AG10803 (cell line): ENCODE measurements around the gene IFNGR2.

ENCODE experiments used
- DNase-seq: peaks from one replicate; pipeline ENCODE4 v3.0.0; 2010; ENCODE audit warnings: low read depth
- H3K4me3 ChIP-seq: 2 replicates; pipeline ENCODE4 v1.5.1; 2011; ENCODE audit warnings: mild to moderate bottlenecking, low read length, control low read depth
- TF ChIP-seq, protein P1 (sequence below): conservative IDR thresholded peaks from 2 replicates; pipeline ENCODE4 v1.5.1; 2011; ENCODE audit warnings: mild to moderate bottlenecking, low read length, control low read depth, inconsistent platforms

IFNGR2 gene

DNA sequence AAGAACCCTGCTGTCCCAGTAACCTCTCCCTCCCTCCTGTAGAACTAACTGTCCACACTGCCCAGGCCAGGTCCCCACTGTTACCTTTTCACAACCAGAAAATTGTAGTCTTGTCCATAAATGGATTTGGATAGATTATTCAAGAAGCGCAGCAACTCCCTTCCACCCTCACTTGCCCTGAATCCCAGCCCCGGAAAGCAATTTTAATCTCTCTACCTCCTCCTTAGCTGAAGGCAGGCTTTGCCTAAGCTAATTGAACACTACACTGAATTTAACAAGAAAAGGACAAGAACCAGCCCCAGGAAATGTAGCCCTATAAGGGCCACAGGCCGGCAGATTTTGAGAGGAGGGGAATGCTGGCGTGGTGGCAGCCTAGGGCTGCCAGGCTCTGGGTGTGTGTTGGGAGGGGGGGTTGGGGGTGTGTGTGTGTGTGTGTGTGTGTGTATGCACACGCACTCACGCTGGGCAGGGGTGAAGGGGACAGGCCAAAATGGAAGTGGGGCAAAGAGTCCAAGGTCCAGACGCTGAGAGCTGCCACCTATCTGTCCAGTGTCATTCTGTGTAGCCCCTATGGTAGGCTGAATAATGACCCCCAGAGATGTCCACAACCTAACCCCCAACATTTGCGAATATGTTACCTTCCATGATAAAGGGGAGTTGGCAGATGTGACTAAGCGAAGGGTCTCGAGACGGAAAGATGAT, 10.8 kb upstream of the IFNGR2 start:
- DNase-seq = no peak
- no peak overlapping the region for H3K4me3 ChIP-seq
- TF ChIP-seq, protein P1, sequence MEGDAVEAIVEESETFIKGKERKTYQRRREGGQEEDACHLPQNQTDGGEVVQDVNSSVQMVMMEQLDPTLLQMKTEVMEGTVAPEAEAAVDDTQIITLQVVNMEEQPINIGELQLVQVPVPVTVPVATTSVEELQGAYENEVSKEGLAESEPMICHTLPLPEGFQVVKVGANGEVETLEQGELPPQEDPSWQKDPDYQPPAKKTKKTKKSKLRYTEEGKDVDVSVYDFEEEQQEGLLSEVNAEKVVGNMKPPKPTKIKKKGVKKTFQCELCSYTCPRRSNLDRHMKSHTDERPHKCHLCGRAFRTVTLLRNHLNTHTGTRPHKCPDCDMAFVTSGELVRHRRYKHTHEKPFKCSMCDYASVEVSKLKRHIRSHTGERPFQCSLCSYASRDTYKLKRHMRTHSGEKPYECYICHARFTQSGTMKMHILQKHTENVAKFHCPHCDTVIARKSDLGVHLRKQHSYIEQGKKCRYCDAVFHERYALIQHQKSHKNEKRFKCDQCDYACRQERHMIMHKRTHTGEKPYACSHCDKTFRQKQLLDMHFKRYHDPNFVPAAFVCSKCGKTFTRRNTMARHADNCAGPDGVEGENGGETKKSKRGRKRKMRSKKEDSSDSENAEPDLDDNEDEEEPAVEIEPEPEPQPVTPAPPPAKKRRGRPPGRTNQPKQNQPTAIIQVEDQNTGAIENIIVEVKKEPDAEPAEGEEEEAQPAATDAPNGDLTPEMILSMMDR = no peak

DNA sequence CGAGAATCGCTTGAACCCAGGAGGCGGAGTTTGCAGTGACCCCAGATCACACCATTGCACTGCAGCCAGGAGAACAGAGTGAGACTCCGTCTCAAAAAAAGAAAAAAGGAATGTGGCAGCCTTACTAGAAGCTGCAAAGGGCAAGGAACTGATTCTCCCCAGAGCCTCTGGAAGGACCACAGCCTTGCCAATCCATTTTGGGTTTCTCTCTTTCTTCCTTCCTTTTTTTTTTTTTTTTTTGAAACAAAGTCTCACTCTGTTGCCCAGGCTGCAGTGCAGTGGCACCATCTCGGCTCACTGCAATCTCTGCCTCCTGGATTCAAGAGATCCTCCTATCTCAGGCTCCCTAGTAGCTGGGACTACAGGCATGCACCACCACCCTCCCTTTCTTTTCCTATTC, 9.9 kb upstream of the IFNGR2 start:
- DNase-seq = no peak
- TF ChIP-seq, protein P1 = no peak

DNA sequence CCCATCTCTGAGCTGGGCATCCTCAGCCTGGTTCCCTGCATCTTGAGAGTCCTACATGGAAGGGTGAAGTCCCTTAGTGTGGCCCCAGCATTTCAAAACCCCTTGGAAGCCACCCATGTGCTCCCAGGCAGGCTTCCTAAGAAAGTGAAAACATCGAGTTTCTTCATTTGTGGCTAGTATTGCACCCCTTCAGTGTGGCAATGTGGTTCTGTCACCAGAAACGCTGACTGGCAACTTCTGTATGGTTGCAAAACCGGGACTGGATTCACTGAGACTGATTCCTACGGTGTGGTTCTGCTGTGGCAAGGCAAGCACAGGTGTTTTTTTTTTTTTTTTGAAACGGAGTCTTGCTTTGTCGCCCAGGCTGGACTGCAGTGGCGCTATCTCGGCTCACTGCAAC, 9.0 kb upstream of the IFNGR2 start:
- H3K4me3 ChIP-seq = no peak overlapping the region
- DNase-seq = peak; percentile 78
- TF ChIP-seq, protein P1 = no peak

More for the DNA sequence above, 9.9 kb upstream of the IFNGR2 start:
- H3K4me3 ChIP-seq = no peak overlapping the region

DNA sequence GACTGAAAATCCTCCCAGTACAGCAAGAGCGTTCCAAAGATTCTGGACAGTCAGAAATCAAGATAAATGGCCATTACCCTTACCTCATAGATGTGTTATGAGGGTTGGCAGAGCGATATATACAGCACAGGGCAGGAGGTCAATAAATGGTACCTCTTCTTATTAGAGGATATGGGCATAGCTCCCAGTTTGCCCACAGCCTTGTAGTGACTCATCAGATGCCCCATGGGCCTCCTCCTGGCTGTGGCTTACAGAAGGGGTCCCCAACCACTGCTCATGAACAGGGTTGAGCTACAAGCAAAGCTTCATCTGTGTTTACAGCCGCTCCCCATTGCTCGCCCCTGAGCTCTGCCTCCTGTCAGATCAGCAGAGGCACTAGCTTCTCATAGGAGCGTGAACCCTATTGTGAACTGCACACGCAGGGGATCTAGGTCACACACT, 7.3 kb upstream of the IFNGR2 start:
- peak; percentile 59 for DNase-seq
- no peak overlapping the region for H3K4me3 ChIP-seq
- TF ChIP-seq, protein P1 = no peak

DNA sequence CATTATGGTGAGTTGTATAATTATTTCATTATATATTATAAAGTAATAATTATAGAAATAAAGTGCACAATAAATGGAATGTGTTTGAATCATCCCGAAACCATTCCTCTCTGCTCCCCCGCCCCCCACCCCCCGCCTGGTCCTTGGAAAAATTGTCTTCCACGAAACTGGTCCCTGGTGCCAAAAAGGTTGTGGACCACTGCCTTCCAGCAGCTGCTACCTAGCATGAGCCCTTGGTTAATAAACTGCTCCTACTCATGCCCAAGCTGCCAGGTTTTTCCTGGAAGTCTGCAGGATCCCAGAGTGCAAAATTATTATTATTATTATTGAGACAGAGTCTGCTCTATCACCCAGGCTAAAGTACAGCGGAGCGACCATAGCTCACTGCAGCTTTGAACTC, 6.8 kb upstream of the IFNGR2 start:
- TF ChIP-seq, protein P1 = no peak
- H3K4me3 ChIP-seq = no peak overlapping the region
- no peak for DNase-seq

DNA sequence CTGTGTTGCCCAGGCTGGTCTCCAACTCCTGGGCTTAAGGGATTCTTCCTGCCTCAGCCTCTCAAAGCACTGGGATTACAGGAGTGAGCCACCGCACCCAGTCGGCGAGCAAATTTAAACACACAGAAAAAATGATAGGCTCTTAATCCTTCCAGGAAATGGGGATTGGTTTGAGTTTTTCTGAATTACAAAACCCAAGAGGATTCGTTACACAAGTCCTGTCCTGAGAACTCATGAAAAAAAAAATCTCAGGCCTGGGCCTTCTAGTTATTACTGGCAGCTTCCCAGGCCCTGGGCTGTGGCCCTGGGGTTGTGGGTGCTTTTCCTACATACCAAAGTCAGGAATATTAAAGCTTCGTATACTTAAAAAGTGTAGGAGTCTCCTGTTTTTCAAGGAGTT, 6.3 kb upstream of the IFNGR2 start:
- TF ChIP-seq, protein P1 = no peak
- DNase-seq = peak; percentile 85
- no peak overlapping the region for H3K4me3 ChIP-seq

DNA sequence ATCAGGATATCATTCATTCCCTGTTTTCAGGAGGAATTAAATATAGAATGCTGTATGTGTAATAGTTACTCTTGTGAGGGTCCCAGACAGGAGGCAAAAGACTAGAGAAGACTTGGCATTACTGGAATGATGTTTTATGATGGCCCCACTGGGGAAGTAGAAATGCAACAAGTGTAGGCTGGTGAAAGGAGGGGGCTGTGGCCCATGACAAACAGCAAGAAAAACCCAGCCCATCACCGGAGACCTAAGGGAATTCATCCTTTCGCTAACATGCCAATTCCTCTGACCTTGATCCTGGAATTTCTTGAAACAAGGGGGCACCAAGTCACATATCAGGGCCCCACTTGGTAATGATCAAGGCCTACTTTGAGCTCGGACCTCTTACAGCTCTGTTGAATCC, 5.5 kb upstream of the IFNGR2 start:
- TF ChIP-seq, protein P1 = no peak
- DNase-seq = no peak

More for the DNA sequence above, 5.5 kb upstream of the IFNGR2 start:
- no peak overlapping the region for H3K4me3 ChIP-seq
